CD4-positive, alpha-beta T cell treated with Interleukin-17A for 1 hour (primary cell): ENCODE data around the gene MET.
"Not testable (repeated sequence)": the region's sequence is repeated elsewhere in the genome, so short reads cannot be mapped to it uniquely, and the experiment has no call there.

Experiments used
- DNase-seq: peaks from one replicate; pipeline ENCODE4 v3.0.0-alpha.2; 2020

Gene MET

DNA sequence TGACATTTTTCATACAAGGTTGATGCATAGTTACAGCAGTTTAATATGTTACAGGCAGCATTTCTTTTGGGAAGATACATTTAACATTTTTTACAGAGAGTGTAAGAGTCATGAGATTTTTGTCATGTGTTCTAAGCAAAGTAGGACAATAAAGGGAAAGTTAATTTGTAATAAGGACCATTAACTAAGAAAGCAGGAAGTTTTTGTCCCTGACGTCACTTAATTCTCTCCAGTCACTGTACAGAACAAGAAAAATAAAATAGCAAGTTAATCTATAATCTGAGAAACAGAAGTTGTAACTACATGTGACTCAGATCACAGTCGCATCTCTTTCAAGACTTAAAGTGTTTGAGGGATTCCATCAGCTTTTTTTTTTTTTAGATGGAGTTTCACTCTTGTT is 140.9 kb downstream of the MET start:
- no peak for DNase-seq

DNA sequence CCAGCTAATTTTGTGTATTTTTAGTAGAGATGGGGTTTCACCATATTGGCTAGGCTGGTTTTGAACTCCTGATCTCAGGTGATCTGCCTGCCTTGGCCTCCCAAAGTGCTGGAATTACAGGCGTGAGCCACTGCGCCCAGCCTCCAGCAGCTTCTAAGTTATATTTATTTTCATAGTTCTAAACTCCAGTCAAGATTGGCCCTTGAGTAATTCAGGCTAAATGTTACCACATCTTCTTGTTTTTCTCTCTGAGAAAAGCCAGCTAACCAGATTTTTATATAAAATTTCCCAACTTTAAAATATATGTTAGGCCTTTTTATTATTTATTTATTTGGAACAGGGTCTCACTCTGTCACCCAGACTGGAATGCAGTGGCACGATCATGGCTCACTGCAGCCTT is 141.4 kb downstream of the MET start:
- DNase-seq, result not testable (repeated sequence)

DNA sequence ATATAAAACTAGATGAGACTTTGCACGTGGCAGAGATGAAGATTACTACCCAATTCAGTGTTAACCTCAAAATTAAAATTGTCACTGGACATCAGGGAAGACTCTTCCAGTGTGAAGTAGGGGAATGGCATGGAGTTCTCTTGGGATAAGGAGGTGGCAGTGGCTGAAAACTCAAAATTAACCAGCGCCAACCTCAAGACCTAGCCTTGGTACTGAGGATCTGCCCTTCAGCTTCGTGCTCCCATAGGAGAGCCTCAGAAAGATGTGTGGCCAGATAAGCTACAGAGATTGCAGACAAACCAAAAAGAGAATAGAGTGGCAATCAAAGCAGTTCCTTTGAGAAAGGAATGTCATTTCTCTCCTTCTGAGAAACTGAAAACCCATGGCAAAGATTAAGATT is 143.0 kb downstream of the MET start:
- DNase-seq, result no peak

DNA sequence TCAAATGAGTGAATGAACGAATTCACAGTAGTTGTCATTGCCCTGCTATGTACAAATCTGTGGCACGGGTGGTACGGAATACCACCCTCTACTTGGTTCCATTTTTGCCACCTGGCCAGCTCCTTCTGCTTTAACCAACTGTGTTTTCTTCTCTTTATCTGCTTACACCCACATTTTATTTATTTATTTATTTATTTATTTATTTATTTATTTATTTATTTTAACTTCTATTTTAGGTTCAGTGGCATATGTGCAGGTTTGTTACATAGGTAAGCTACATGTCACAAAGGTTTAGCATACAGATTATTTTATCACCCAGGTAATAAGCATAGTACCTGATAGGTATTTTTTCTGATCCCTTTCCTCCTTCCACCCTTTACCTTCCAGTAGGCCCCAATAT is 148.2 kb downstream of the MET start:
- no peak for DNase-seq

GRCh38 chr7:116821647-116822046 is 149.7 kb downstream of the MET start:
- DNase-seq, result not testable (repeated sequence)

DNA sequence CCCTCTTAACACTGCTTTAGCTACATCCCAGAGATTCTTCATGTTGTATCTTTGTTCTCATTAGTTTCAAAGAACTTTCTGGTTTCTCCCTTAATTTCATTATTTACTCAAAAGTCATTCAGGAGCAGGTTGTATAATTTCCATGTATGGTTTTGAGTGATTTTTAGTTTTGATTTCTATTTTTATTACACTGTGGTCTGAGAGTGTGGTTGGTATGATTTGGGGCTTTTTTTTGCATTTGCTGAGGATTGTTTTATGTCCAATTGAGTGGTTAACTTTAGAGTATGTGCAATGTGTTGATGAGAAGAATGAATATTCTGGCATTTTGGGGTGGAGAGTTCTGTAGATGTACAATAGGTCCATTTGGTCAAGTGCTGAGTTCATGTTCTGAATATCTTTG is 152.5 kb downstream of the MET start:
- DNase-seq, result no peak

GRCh38 chr7:116828281-116828680 is 156.3 kb downstream of the MET start:
- no peak for DNase-seq

GRCh38 chr7:116829041-116829440 is 157.0 kb downstream of the MET start:
- no peak for DNase-seq

DNA sequence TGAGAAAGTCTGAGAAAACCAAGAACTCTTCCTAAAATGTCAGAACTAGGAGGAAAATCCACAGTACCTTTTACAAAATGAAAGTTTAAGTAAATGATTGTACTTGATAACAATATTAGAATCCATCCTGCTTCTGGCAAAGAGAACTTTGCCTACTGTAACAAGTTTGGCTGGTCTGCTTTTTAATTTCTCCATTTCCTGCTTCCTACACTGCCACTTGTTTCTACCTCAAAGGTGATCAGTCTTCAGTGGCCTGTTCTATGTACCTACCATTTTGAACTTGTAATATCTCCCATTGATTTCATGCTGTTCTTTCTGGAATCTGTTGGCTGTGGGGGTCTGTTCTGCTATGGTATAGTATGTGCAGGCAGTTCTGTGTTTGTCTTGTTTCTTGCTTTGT is 157.5 kb downstream of the MET start:
- DNase-seq, result no peak

- DNase-seq, result no peak
Observed at GRCh38 chr7:116832692-116833091, 160.7 kb downstream of the MET start.

DNA sequence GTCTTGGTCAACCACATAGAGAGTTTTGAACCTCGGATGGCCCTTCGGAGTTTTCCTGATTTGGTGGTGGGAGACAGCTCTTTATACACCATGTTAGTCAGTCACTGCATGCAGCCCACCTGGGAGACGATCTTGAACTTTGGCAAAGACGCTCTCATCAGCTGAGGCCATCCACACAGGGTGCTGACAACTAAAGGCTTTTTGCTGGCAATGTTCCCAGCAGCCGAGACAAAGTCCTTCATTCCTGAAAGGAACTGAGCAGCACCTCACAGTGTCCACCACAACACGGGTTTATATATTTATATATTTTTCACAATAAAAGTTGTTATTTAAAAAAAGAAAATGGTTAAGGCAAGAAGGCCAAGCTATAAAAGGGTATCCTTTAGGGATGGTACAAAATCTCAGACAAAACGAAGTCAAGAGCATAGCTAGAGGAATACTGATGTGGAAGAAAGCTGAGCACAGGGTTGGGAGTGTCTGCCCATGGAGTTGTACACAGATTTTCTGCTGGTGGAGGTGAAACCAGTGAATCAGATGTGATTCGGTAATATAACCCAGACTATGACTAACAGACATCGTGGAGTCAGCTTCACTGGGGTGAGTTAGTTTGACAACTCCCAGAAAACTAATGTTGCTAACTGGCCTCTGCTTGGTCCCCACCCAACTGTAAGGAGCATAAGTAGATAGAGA is 163.0 kb downstream of the MET start:
- no peak for DNase-seq

DNA sequence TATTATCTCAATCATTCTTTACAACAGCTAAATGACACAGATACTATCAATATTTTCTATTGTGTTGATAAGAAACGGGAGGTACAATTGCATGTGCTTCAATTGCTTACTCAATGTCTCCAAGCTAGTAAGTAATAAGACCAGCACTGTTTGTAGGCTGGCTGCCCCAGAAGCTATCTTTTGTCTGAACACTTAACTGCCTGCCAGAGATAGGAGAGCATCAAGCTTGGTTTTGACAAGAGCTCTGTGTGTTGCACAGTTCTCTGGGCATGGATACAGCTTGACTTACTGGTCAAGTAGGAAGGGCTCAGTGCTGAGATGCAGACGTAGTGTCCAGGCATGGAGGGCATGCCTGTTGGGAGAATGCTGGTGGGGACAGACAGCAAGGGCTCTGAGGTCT is 164.1 kb downstream of the MET start:
- DNase-seq, result no peak

GRCh38 chr7:116836911-116837310 is 164.9 kb downstream of the MET start:
- no peak for DNase-seq

GRCh38 chr7:116837586-116837985 is 165.6 kb downstream of the MET start:
- DNase-seq, result no peak

DNA sequence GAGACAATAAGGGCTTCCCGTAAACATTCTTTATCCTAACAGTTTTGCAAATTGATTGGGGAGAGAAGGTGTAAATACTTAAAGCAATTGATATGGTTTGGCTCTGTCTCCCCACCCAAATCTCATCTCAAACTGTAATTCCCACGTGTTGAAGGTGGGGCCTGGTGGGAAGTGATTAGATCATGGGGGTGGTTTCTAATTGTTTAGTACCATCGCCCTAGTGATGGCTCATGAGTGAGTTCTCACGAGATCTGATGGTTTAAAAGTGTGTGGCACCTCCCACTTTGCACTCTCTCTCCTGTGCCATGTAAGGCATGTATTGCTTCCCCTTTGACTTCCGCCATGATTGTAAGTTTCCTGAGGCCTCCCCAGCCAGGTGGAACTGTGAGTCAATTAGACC is 168.3 kb downstream of the MET start:
- no peak for DNase-seq

DNA sequence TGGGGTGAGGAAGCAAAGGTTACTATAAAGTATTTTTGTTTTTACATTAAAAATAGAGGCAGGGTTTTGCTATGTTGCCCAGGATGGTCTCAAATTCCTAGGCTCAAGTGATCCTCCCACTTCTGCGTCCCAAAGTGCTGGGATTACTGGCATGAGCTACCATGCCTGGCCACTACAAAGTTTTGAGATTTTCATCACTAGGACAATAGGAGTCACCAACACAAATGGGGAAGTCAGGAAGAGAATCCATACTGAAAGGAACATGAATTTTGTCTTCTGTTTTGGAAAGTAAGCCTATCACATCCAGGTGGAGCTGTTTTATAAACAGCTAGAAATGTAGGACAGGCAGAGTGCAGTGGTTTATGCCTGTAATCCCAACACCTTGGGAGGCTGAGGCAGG is 170.4 kb downstream of the MET start:
- no peak for DNase-seq

- DNase-seq, result no peak
Observed at GRCh38 chr7:116843378-116843777, 171.4 kb downstream of the MET start.
